ENCODE measurements around the gene PYCARD. TPM values are rescaled to one million over a fixed set of nuclear protein-coding genes. Genes with fewer than 3 reads are reported as not detected.

The PYCARD gene
- total and polyA plus RNA-seq, 12 donors = 3.2 to 54.4 (median 23.7) TPM

DNA sequence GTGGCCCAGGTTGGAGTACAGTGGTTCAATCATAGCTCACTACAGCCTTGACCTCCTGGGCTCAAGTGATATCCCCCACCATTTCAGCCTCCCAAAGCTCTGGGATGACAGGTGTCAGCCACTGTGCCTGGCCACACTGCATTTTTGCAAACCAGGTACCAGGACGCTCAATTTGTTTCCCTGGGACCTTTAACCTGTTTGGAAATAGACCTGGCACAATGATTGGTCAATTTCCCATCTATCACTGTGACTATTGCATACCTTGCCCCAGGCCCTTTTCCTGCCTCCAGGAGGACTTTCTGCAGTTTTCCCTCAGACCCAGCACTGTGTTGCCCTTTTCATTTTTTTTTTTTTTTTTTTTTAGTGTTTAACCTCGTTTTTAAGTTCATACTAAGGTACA, 33.7 kb downstream of the PYCARD start:
- H3K4me3 ChIP-seq = no peak overlapping the region
- 55 to 75% (median 61%) methylated on average over 2 of the region's 2 CpGs for WGBS, 4 donors
- H3K27me3 ChIP-seq = no peaks in the 10 kb centered on the region
- intact Hi-C loops (cut with DNase I) = no loop called here
- no peak overlapping the region for H3K27ac ChIP-seq
- H3K9me3 ChIP-seq (replicated peaks in 1 of 3) = no peaks in the 10 kb centered on the region
- no peaks in the 10 kb centered on the region for H3K36me3 ChIP-seq (replicated peaks in 1 of 2)
- TF ChIP-seq, protein P1, sequence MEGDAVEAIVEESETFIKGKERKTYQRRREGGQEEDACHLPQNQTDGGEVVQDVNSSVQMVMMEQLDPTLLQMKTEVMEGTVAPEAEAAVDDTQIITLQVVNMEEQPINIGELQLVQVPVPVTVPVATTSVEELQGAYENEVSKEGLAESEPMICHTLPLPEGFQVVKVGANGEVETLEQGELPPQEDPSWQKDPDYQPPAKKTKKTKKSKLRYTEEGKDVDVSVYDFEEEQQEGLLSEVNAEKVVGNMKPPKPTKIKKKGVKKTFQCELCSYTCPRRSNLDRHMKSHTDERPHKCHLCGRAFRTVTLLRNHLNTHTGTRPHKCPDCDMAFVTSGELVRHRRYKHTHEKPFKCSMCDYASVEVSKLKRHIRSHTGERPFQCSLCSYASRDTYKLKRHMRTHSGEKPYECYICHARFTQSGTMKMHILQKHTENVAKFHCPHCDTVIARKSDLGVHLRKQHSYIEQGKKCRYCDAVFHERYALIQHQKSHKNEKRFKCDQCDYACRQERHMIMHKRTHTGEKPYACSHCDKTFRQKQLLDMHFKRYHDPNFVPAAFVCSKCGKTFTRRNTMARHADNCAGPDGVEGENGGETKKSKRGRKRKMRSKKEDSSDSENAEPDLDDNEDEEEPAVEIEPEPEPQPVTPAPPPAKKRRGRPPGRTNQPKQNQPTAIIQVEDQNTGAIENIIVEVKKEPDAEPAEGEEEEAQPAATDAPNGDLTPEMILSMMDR (IDR thresholded peaks at IDR 0.05) = no peak
- TF ChIP-seq POLR2A (IDR thresholded peaks at IDR 0.05) = no peak
- no peaks in the 10 kb centered on the region for H3K4me1 ChIP-seq (replicated peaks in 1 of 2)
- DNase-seq = no peak

DNA sequence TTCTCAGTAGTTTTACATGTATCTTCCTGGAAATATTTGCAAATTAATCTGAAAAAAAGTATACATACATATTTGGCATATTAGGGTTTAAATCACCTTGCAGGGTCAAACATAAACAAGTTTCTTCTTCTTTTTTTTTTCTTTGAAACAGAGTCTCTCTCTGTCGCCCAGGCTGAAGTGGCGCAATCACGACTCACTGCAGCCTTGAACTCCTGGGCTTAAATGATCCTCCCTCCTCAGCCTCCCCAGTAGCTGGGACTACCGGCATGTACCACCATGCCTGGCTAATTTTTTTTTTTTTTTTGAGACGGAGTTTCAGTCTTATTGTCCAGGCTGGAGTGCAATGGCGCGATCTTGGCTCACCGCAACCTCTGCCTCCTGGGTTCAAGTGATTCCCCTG, 35.2 kb downstream of the PYCARD start:
- H3K4me1 ChIP-seq (replicated peaks in 1 of 2) = no peaks in the 10 kb centered on the region
- intact Hi-C loops (cut with DNase I) = no loop called here
- 73 to 79% (median 76%) methylated on average over 8 of the region's 8 CpGs for WGBS, 4 donors

DNA sequence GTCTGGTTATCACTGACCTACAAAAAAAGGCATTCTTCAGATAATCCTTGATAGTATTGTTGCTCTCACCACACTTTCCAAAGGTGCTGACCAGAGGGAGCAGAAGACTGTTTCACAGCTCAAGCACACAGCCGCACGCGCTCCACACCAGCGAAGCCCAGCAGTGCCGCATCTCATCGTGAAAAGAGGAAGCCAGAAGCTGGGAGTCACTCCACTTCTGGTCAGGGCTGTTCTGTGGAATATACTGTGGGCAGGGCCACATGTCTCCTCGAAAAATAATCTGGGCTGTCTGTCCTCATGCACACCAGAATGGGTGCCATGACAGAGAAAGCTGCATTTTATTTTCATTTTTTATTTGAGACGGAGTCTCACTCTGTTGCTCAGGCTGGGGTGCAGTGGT, 45.4 kb downstream of the PYCARD start:
- no peaks in the 10 kb centered on the region for H3K27me3 ChIP-seq
- no peaks in the 10 kb centered on the region for H3K4me1 ChIP-seq (replicated peaks in 1 of 2)
- H3K27ac ChIP-seq = no peak overlapping the region
- TF ChIP-seq, protein P1 (IDR thresholded peaks at IDR 0.05) = no peak
- intact Hi-C loops (cut with DNase I) = no loop called here
- WGBS, 4 donors = 42 to 70% (median 50%) methylated on average over 6 to 8 of the region's 8 CpGs
- no peaks in the 10 kb centered on the region for H3K9me3 ChIP-seq (replicated peaks in 1 of 3)
- DNase-seq = peak in 1 of 7 donors; percentile 36
- H3K4me3 ChIP-seq = no peak overlapping the region
- no peaks in the 10 kb centered on the region for H3K36me3 ChIP-seq (replicated peaks in 1 of 2)

More for the DNA sequence above, 35.2 kb downstream of the PYCARD start:
- no peak overlapping the region for H3K4me3 ChIP-seq
- no peak for DNase-seq
- no peak for TF ChIP-seq POLR2A (IDR thresholded peaks at IDR 0.05)
- TF ChIP-seq, protein P1 (IDR thresholded peaks at IDR 0.05) = no peak
- H3K27ac ChIP-seq = no peak overlapping the region
- no peaks in the 10 kb centered on the region for H3K27me3 ChIP-seq
- H3K36me3 ChIP-seq (replicated peaks in 1 of 2) = no peaks in the 10 kb centered on the region
- H3K9me3 ChIP-seq (replicated peaks in 1 of 3) = no peaks in the 10 kb centered on the region

Small RNAs within 50 kb of the gene (small RNA-seq; reads per million reads assigned to genes)
- gene AC009088.4 (0 reads per million in 2 donors), gene NDUFA3P6 (0 reads per million in 2 donors)

Other genes starting within 250 kb of the PYCARD start
- 10 to 100 TPM in 6 of 9 donors, 1 to 10 TPM in 3; 2.3 to 23.0 (median 11.6) TPM for gene SETD1A, start 245.0 kb downstream of the PYCARD start, total RNA-seq
- gene SETD1A, start 245.0 kb downstream of the PYCARD start, polyA plus RNA-seq = 10 to 100 TPM in 2 of 3 donors, 1 to 10 TPM in 1; 8.7 to 40.1 (median 19.1) TPM
- gene HSD3B7, start 217.6 kb downstream of the PYCARD start, total RNA-seq = 10 to 100 TPM in 8 of 9 donors, 1 to 10 TPM in 1; 2.7 to 78.8 (median 35.5) TPM
- 10 to 100 TPM; 11.1 to 46.3 (median 24.3) TPM for gene HSD3B7, start 217.6 kb downstream of the PYCARD start, polyA plus RNA-seq
- gene STX1B, start 192.1 kb downstream of the PYCARD start, total RNA-seq = 1 to 10 TPM in 5 of 9 donors, under 1 TPM in 2, not detected in 2; 0.17 to 2.5 (median 2.0) TPM
- 1 to 10 TPM in 2 of 3 donors, under 1 TPM in 1; 0.71 to 5.3 (median 1.2) TPM for gene STX1B, start 192.1 kb downstream of the PYCARD start, polyA plus RNA-seq
- gene STX4, start 169.2 kb downstream of the PYCARD start, total RNA-seq = 10 to 100 TPM; 25.0 to 99.5 (median 34.4) TPM
- gene STX4, start 169.2 kb downstream of the PYCARD start, polyA plus RNA-seq = 100 to 1,000 TPM in 2 of 3 donors, 10 to 100 TPM in 1; 48.4 to 225 (median 152) TPM
- 10 to 100 TPM in 8 of 9 donors, 1 to 10 TPM in 1; 2.4 to 29.5 (median 11.2) TPM for gene ZNF668, start 128.5 kb downstream of the PYCARD start, total RNA-seq
- gene ZNF668, start 128.5 kb downstream of the PYCARD start, polyA plus RNA-seq = 10 to 100 TPM in 2 of 3 donors, 1 to 10 TPM in 1; 6.2 to 19.5 (median 11.7) TPM
- gene ZNF646, start 128.3 kb downstream of the PYCARD start, total RNA-seq = 10 to 100 TPM in 8 of 9 donors, 1 to 10 TPM in 1; 6.9 to 17.8 (median 13.9) TPM
- 10 to 100 TPM in 1 of 3 donors, 1 to 10 TPM in 2; 3.1 to 15.4 (median 3.7) TPM for gene ZNF646, start 128.3 kb downstream of the PYCARD start, polyA plus RNA-seq
- gene PRSS53, start 113.8 kb downstream of the PYCARD start, total RNA-seq = 1 to 10 TPM in 4 of 9 donors, under 1 TPM in 5; 0.18 to 3.0 (median 0.89) TPM
- gene PRSS53, start 113.8 kb downstream of the PYCARD start, polyA plus RNA-seq = 10 to 100 TPM in 1 of 3 donors, 1 to 10 TPM in 1, under 1 TPM in 1; 0.29 to 11.0 (median 3.1) TPM
- 100 to 1,000 TPM in 7 of 9 donors, 10 to 100 TPM in 2; 38.6 to 267 (median 154) TPM for gene VKORC1, start 108.0 kb downstream of the PYCARD start, total RNA-seq
- 100 to 1,000 TPM in 1 of 3 donors, 10 to 100 TPM in 2; 69.5 to 120 (median 82.1) TPM for gene VKORC1, start 108.0 kb downstream of the PYCARD start, polyA plus RNA-seq
- gene BCKDK, start 94.4 kb downstream of the PYCARD start, total RNA-seq = 100 to 1,000 TPM in 5 of 9 donors, 10 to 100 TPM in 4; 27.0 to 181 (median 104) TPM
- 10 to 100 TPM; 30.6 to 32.1 (median 30.6) TPM for gene BCKDK, start 94.4 kb downstream of the PYCARD start, polyA plus RNA-seq
- 10 to 100 TPM; 61.1 to 94.0 (median 83.5) TPM for gene KAT8, start 85.1 kb downstream of the PYCARD start, total RNA-seq
- 100 to 1,000 TPM in 1 of 3 donors, 10 to 100 TPM in 2; 45.0 to 148 (median 97.4) TPM for gene KAT8, start 85.1 kb downstream of the PYCARD start, polyA plus RNA-seq
- gene PRSS8, start 67.0 kb downstream of the PYCARD start, total RNA-seq = 1 to 10 TPM in 1 of 9 donors, under 1 TPM in 4, not detected in 4; 0.41 to 1.8 (median 0.65) TPM
- under 1 TPM in 2 of 3 donors, not detected in 1; 0.16 to 0.20 TPM for gene PRSS8, start 67.0 kb downstream of the PYCARD start, polyA plus RNA-seq
- gene PRSS36, start 52.7 kb downstream of the PYCARD start, total RNA-seq = 10 to 100 TPM in 1 of 9 donors, 1 to 10 TPM in 7, under 1 TPM in 1; 0.89 to 18.3 (median 7.3) TPM
- 10 to 100 TPM in 1 of 3 donors, 1 to 10 TPM in 2; 1.0 to 17.7 (median 8.2) TPM for gene PRSS36, start 52.7 kb downstream of the PYCARD start, polyA plus RNA-seq
- 100 to 1,000 TPM in 4 of 9 donors, 10 to 100 TPM in 5; 12.7 to 285 (median 47.5) TPM for gene FUS, start 22.6 kb downstream of the PYCARD start, total RNA-seq
- gene FUS, start 22.6 kb downstream of the PYCARD start, polyA plus RNA-seq = 100 to 1,000 TPM; 288 to 536 (median 474) TPM
- under 1 TPM in 3 of 9 donors, not detected in 6; 0.04 to 0.24 (median 0.06) TPM for gene TRIM72, start 11.4 kb upstream of the PYCARD start, total RNA-seq
- under 1 TPM in 2 of 3 donors, not detected in 1; 0.03 to 0.08 TPM for gene TRIM72, start 11.4 kb upstream of the PYCARD start, polyA plus RNA-seq
- not detected for gene PYDC1, start 14.4 kb upstream of the PYCARD start, total RNA-seq
- not detected for gene PYDC1, start 14.4 kb upstream of the PYCARD start, polyA plus RNA-seq
- gene ITGAM, start 57.2 kb upstream of the PYCARD start, total RNA-seq = 10 to 100 TPM in 7 of 9 donors, 1 to 10 TPM in 2; 1.7 to 35.4 (median 21.6) TPM
- 10 to 100 TPM in 1 of 3 donors, 1 to 10 TPM in 2; 4.8 to 12.5 (median 5.1) TPM for gene ITGAM, start 57.2 kb upstream of the PYCARD start, polyA plus RNA-seq
- 1 to 10 TPM; 1.4 to 8.1 (median 3.5) TPM for gene ITGAX, start 152.4 kb upstream of the PYCARD start, total RNA-seq
- 10 to 100 TPM in 1 of 3 donors, 1 to 10 TPM in 2; 1.7 to 84.9 (median 3.7) TPM for gene ITGAX, start 152.4 kb upstream of the PYCARD start, polyA plus RNA-seq
- under 1 TPM in 4 of 9 donors, not detected in 5; 0.04 to 0.35 (median 0.17) TPM for gene ITGAD, start 190.6 kb upstream of the PYCARD start, total RNA-seq
- gene ITGAD, start 190.6 kb upstream of the PYCARD start, polyA plus RNA-seq = under 1 TPM; 0.03 to 0.16 (median 0.09) TPM
- not detected for gene COX6A2, start 225.6 kb upstream of the PYCARD start, total RNA-seq
- 1 to 10 TPM in 2 of 3 donors, not detected in 1; 2.8 to 5.2 TPM for gene COX6A2, start 225.6 kb upstream of the PYCARD start, polyA plus RNA-seq
- gene ZNF843, start 240.0 kb upstream of the PYCARD start, total RNA-seq = 1 to 10 TPM in 6 of 9 donors, under 1 TPM in 3; 0.61 to 3.1 (median 1.8) TPM
- under 1 TPM; 0.37 to 0.97 (median 0.73) TPM for gene ZNF843, start 240.0 kb upstream of the PYCARD start, polyA plus RNA-seq

Data from adrenal gland (tissue), 12 donors.